ENCODE results near the gene NPPC.

DNA sequence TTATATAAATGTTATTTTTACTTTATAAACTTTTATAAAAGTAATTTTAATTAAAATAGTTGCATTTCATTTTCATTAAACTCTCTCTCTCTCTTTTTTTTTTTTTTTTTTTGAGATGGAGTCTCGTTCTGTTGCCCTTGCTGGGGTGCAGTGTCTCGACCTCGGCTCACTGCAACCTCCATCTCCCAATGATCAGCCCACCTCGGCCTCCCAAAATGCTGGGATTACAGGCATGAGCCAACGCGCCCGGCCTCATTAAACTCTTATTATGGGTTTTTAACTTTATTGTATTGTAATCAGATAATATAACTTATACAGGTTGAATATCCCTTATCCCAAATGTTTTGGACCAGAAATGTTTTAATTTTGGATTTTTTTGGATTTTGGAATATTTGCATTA, 10.9 kb upstream of the NPPC start:
- no peak for TF ChIP-seq EZH2 (IDR thresholded peaks at IDR 0.05; ENCODE audit: insufficient read depth, poor library complexity, severe bottlenecking)
- TF ChIP-seq EZH2phosphoT487 (IDR thresholded peaks at IDR 0.05; ENCODE audit: insufficient read depth, low read depth), result no peak

Measured in GM23248 (cell line).